ENCODE results near the gene DNTT.

DNA sequence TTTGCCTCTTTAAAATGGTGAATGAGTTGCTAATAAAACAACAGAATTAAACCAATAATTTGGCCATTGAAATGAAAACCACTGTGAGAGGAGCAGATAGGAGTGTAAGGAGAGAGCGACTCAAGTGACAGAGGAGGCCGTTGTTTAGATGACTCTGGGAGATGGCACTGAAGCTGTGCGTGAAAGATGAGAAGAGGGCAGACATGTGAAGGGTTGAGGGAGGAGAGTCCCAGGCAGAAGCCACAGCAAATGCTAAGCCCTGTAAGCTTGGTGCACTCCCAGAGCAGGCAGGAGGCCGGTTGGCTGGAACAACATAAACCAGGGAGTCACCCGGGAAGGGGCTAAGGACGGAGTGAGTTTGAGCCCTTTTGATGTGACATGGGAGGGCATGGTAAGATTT, 55.4 kb downstream of the DNTT start:
- TF ChIP-seq POLR2AphosphoS5 (IDR thresholded peaks at IDR 0.05; ENCODE audit: low read depth, low read length) (no peak), POLR2A (IDR thresholded peaks at IDR 0.05; ENCODE audit: low read depth, low read length) (no peak), PAX5 (IDR thresholded peaks at IDR 0.05; ENCODE audit: insufficient read depth, low read length, severe bottlenecking) (no peak)
